Naive thymus-derived CD4-positive, alpha-beta T cell (primary cell): ENCODE results near the gene P2RY12. TPM values are rescaled to one million over a fixed set of nuclear protein-coding genes. Genes with fewer than 3 reads are reported as not detected.

Experiments used
- ATAC-seq: fragments of 150-1000 bp; cut with Tn5 transposase; 2 replicates; pipeline ENCODE4 v1.10.0; 2021; ENCODE audit warnings: mild to moderate bottlenecking, moderate library complexity
- CTCF ChIA-PET: fragments of 350-600 bp; sonication (Branson Sonifier 250); formaldehyde crosslinking; loops from one replicate; lab custom pipeline; 2021; ENCODE audit warnings: antibody characterized with exemption; lab: Charles Lee
- POLR2A ChIA-PET: fragments of 350-600 bp; sonication (Branson Sonifier 250); formaldehyde crosslinking; loops from one replicate; lab custom pipeline; 2021; ENCODE audit warnings: antibody characterized with exemption, inconsistent platforms; lab: Charles Lee
- DNase-seq, 9 donors: peaks; one replicate each; pipeline versions ENCODE4 v3.0.0 to v3.0.0-alpha.2; 2020 to 2022; ENCODE audit warnings: mixed read lengths in 1 of 9
- H3K27ac ChIP-seq: one replicate; pipeline ENCODE4 v1.7.0; 2013; ENCODE audit warnings: mild to moderate bottlenecking, low read depth, low read length, moderate library complexity
- H3K27me3 ChIP-seq, 2 donors: one replicate each; pipeline ENCODE4 v1.7.0; 2013; ENCODE audit warnings: low read length in 2 of 2, mild to moderate bottlenecking in 2 of 2, moderate library complexity in 2 of 2; ENCODE audit not compliant: control insufficient read depth in 2 of 2, insufficient read depth in 2 of 2
- H3K36me3 ChIP-seq, 3 experiments: 1 replicate in 2 of 3; 2 replicates in 1 of 3; pipeline ENCODE4 v1.7.0; 2013; ENCODE audit warnings: low read length in 3 of 3, mild to moderate bottlenecking in 3 of 3, moderate library complexity in 1 of 3; ENCODE audit not compliant: insufficient read depth in 3 of 3, control insufficient read depth in 2 of 3
- H3K4me1 ChIP-seq, 2 donors: one replicate each; pipeline ENCODE4 v1.7.0; 2013; ENCODE audit warnings: low read length in 2 of 2, mild to moderate bottlenecking in 2 of 2, moderate library complexity in 1 of 2; ENCODE audit not compliant: control insufficient read depth in 2 of 2, insufficient read depth in 2 of 2
- H3K4me3 ChIP-seq: 2 replicates; pipeline ENCODE4 v1.7.0; 2013; ENCODE audit warnings: mild to moderate bottlenecking, low read length
- H3K9me3 ChIP-seq, 3 experiments: 1 replicate in 2 of 3; 2 replicates in 1 of 3; pipeline ENCODE4 v1.7.0; 2013; ENCODE audit warnings: low read length in 3 of 3; ENCODE audit not compliant: control insufficient read depth in 2 of 3
- H3K27ac Mint-ChIP-seq, 9 donors: one replicate each; pipeline ENCODE4 v1.8.0; 2020 to 2022; ENCODE audit warnings: mixed read lengths in 9 of 9, mild to moderate bottlenecking in 8 of 9, moderate library complexity in 5 of 9, inconsistent platforms in 2 of 9
- H3K27me3 Mint-ChIP-seq, 5 donors: one replicate each; pipeline ENCODE4 v1.8.0; 2021 to 2022; ENCODE audit warnings: mixed read lengths in 5 of 5, mild to moderate bottlenecking in 1 of 5
- H3K36me3 Mint-ChIP-seq, 5 donors: one replicate each; pipeline ENCODE4 v1.8.0; 2020 to 2022; ENCODE audit warnings: mixed read lengths in 5 of 5, mild to moderate bottlenecking in 3 of 5, inconsistent platforms in 1 of 5
- H3K4me1 Mint-ChIP-seq, 7 donors: one replicate each; pipeline ENCODE4 v1.8.0; 2020 to 2022; ENCODE audit warnings: mixed read lengths in 7 of 7, mild to moderate bottlenecking in 3 of 7, inconsistent platforms in 1 of 7
- H3K4me3 Mint-ChIP-seq, 10 donors: one replicate each; pipeline ENCODE4 v1.8.0; 2020 to 2022; ENCODE audit warnings: mild to moderate bottlenecking in 10 of 10, mixed read lengths in 10 of 10, moderate library complexity in 6 of 10, inconsistent platforms in 2 of 10
- H3K9me3 Mint-ChIP-seq, 11 donors: one replicate each; pipeline ENCODE4 v1.8.0; 2020 to 2022; ENCODE audit warnings: mixed read lengths in 11 of 11, mild to moderate bottlenecking in 4 of 11, inconsistent platforms in 1 of 11, moderate library complexity in 1 of 11
- intact Hi-C, 2 donors: fragments of 100-400 bp; cut with micrococcal nuclease; formaldehyde crosslinking; loops; one replicate each; pipeline ENCODE4 v1.15.1; 2023
- polyA plus RNA-seq, 2 donors: library from polyadenylated mRNA; unstranded; fragments of 300-500 nt; fragmentation: Illumina TruSeq; gene quantifications; one replicate each; pipeline ENCODE4 v1.2.3, GENCODE V29; 2021
- total RNA-seq, 6 experiments: library from RNA in 5 of 6; stranded (reverse) in 5 of 6; gene quantifications; 1 replicate in 5 of 6; 2 replicates in 1 of 6; pipeline ENCODE4 v1.2.3 and lab custom pipeline; 2021 to 2026

P2RY12 gene
- total and polyA plus RNA-seq, 7 experiments from 2014 or later, result 0.39 TPM; not detected in 6

GRCh38 chr3:151356794-151357462 is 27.6 kb downstream of the P2RY12 start:
- H3K27me3 ChIP-seq, result no peaks in the 10 kb centered on the region
- H3K4me1 ChIP-seq, result no peaks in the 10 kb centered on the region
- Mint-ChIP-seq H3K36me3 (no peaks in the 10 kb centered on the region), H3K4me1 (peaks cover 0 to 3% (median 0%) of the 10 kb centered on the region in 7 donors), H3K27me3 (peaks cover 0 to 14% (median 0%) of the 10 kb centered on the region in 5 donors), H3K4me3 (no peak overlapping the region), H3K27ac (no peak overlapping the region), H3K9me3 (no peaks in the 10 kb centered on the region)
- no peak overlapping the region for H3K27ac ChIP-seq
- no peaks in the 10 kb centered on the region for H3K9me3 ChIP-seq
- POLR2A ChIA-PET, result no interaction called here
- H3K4me3 ChIP-seq, result no peak overlapping the region
- CTCF ChIA-PET, result no interaction called here
- DNase-seq, result no peak
- intact Hi-C loops, result no loop called here
- peak; percentile 49 for ATAC-seq
- H3K36me3 ChIP-seq, result no peaks in the 10 kb centered on the region

- H3K4me3 ChIP-seq, result no peak overlapping the region
- H3K9me3 Mint-ChIP-seq, result peaks cover 0 to 1% (median 0%) of the 10 kb centered on the region in 11 donors
- H3K9me3 ChIP-seq, result no peaks in the 10 kb centered on the region
- H3K36me3 ChIP-seq, result no peaks in the 10 kb centered on the region
- H3K27ac ChIP-seq, result no peak overlapping the region
- intact Hi-C loops, result no loop called here
- H3K36me3 Mint-ChIP-seq, result no peaks in the 10 kb centered on the region
- peak overlapping the region in 1 of 10 donors; percentile 4 for H3K4me3 Mint-ChIP-seq
- peaks cover 0 to 16% (median 0%) of the 10 kb centered on the region in 7 donors for H3K4me1 Mint-ChIP-seq
- peaks cover 14 to 45% (median 29%) of the 10 kb centered on the region in 5 donors for H3K27me3 Mint-ChIP-seq
- H3K27me3 ChIP-seq, result no peaks in the 10 kb centered on the region
- H3K4me1 ChIP-seq, result no peaks in the 10 kb centered on the region
- no peak overlapping the region for H3K27ac Mint-ChIP-seq
- no peak for DNase-seq
- POLR2A ChIA-PET, result no interaction called here
- CTCF ChIA-PET, result no interaction called here
- no peak for ATAC-seq
Observed at GRCh38 chr3:151351648-151352047, 32.9 kb downstream of the P2RY12 start.

- no peaks in the 10 kb centered on the region for H3K27me3 ChIP-seq
- Mint-ChIP-seq H3K36me3 (no peaks in the 10 kb centered on the region), H3K9me3 (peaks cover 0 to 1% (median 0%) of the 10 kb centered on the region in 11 donors), H3K4me1 (peaks cover 0 to 16% (median 3%) of the 10 kb centered on the region in 7 donors), H3K27me3 (peaks cover 17 to 49% (median 33%) of the 10 kb centered on the region in 5 donors), H3K4me3 (peak overlapping the region in 1 of 10 donors; percentile 4), H3K27ac (no peak overlapping the region)
- H3K27ac ChIP-seq, result no peak overlapping the region
- peak; percentile 48 for ATAC-seq
- no peaks in the 10 kb centered on the region for H3K4me1 ChIP-seq
- DNase-seq, result no peak
- no peaks in the 10 kb centered on the region for H3K36me3 ChIP-seq
- intact Hi-C loops, result no loop called here
- H3K9me3 ChIP-seq, result no peaks in the 10 kb centered on the region
- no peak overlapping the region for H3K4me3 ChIP-seq
- POLR2A ChIA-PET, result no interaction called here
- CTCF ChIA-PET, result no interaction called here
Observed at GRCh38 chr3:151351219-151351618, 33.3 kb downstream of the P2RY12 start.

- Mint-ChIP-seq H3K9me3 (peaks cover 0 to 1% (median 0%) of the 10 kb centered on the region in 11 donors), H3K36me3 (no peaks in the 10 kb centered on the region), H3K27me3 (peaks cover 22 to 53% (median 33%) of the 10 kb centered on the region in 5 donors), H3K4me1 (peaks cover 0 to 21% (median 8%) of the 10 kb centered on the region in 7 donors), H3K27ac (no peak overlapping the region), H3K4me3 (no peak overlapping the region)
- no peaks in the 10 kb centered on the region for H3K4me1 ChIP-seq
- H3K36me3 ChIP-seq, result no peaks in the 10 kb centered on the region
- no peak overlapping the region for H3K27ac ChIP-seq
- no peaks in the 10 kb centered on the region for H3K9me3 ChIP-seq
- H3K27me3 ChIP-seq, result no peaks in the 10 kb centered on the region
- no peak for ATAC-seq
- ChIA-PET CTCF (no interaction called here), POLR2A (no interaction called here)
- H3K4me3 ChIP-seq, result no peak overlapping the region
- DNase-seq, result no peak
- intact Hi-C loops, result no loop called here
Observed at GRCh38 chr3:151350656-151351055, 33.9 kb downstream of the P2RY12 start.

GRCh38 chr3:151347432-151347831 is 37.1 kb downstream of the P2RY12 start:
- Histone ChIP-seq H3K36me3 (no peaks in the 10 kb centered on the region), H3K27me3 (no peaks in the 10 kb centered on the region), H3K9me3 (no peaks in the 10 kb centered on the region), H3K4me1 (no peaks in the 10 kb centered on the region), H3K27ac (no peak overlapping the region), H3K4me3 (no peak overlapping the region)
- Mint-ChIP-seq H3K36me3 (no peaks in the 10 kb centered on the region), H3K27me3 (peaks cover 33 to 56% (median 45%) of the 10 kb centered on the region in 5 donors), H3K9me3 (peaks cover 0 to 1% (median 0%) of the 10 kb centered on the region in 11 donors), H3K4me3 (no peak overlapping the region), H3K27ac (no peak overlapping the region), H3K4me1 (peaks cover 0 to 21% (median 8%) of the 10 kb centered on the region in 7 donors)
- ChIA-PET POLR2A (no interaction called here), CTCF (no interaction called here)
- DNase-seq, result no peak
- intact Hi-C loops, result no loop called here
- ATAC-seq, result peak; percentile 80

- ChIA-PET CTCF (no interaction called here), POLR2A (no interaction called here)
- intact Hi-C loops, result no loop called here
- Mint-ChIP-seq H3K27ac (no peak overlapping the region), H3K9me3 (peaks cover 0 to 3% (median 0%) of the 10 kb centered on the region in 11 donors), H3K36me3 (no peaks in the 10 kb centered on the region), H3K27me3 (peaks cover 37 to 51% (median 44%) of the 10 kb centered on the region in 5 donors), H3K4me1 (peaks cover 0 to 15% (median 8%) of the 10 kb centered on the region in 7 donors), H3K4me3 (no peak overlapping the region)
- ATAC-seq (peak; percentile 61), DNase-seq (no peak)
- H3K4me1 ChIP-seq, result no peaks in the 10 kb centered on the region
- no peaks in the 10 kb centered on the region for H3K9me3 ChIP-seq
- H3K27ac ChIP-seq, result no peak overlapping the region
- no peaks in the 10 kb centered on the region for H3K27me3 ChIP-seq
- H3K4me3 ChIP-seq, result no peak overlapping the region
- no peaks in the 10 kb centered on the region for H3K36me3 ChIP-seq
Observed at GRCh38 chr3:151346292-151346691, 38.3 kb downstream of the P2RY12 start.

- H3K27ac ChIP-seq, result no peak overlapping the region
- ChIA-PET POLR2A (no interaction called here), CTCF (no interaction called here)
- Mint-ChIP-seq H3K9me3 (peaks cover 0 to 3% (median 0%) of the 10 kb centered on the region in 11 donors), H3K4me1 (peaks cover 0 to 15% (median 8%) of the 10 kb centered on the region in 7 donors), H3K27me3 (peaks cover 33 to 51% (median 40%) of the 10 kb centered on the region in 5 donors), H3K36me3 (no peaks in the 10 kb centered on the region), H3K27ac (no peak overlapping the region), H3K4me3 (peak overlapping the region in 2 of 10 donors; percentile 5 to 18)
- H3K27me3 ChIP-seq, result no peaks in the 10 kb centered on the region
- no peak for DNase-seq
- intact Hi-C loops, result no loop called here
- no peaks in the 10 kb centered on the region for H3K4me1 ChIP-seq
- no peak for ATAC-seq
- no peak overlapping the region for H3K4me3 ChIP-seq
- no peaks in the 10 kb centered on the region for H3K9me3 ChIP-seq
- no peaks in the 10 kb centered on the region for H3K36me3 ChIP-seq
Observed at GRCh38 chr3:151345859-151346258, 38.7 kb downstream of the P2RY12 start.
